Measurements from ENCODE around the gene KCNV2.

The KCNV2 gene

GRCh38 chr9:2679011-2679410, 38.3 kb upstream of the KCNV2 start:
- DNase-seq (ENCODE audit: extremely low read depth, low read depth), result no peak
- TF ChIP-seq, protein P1, sequence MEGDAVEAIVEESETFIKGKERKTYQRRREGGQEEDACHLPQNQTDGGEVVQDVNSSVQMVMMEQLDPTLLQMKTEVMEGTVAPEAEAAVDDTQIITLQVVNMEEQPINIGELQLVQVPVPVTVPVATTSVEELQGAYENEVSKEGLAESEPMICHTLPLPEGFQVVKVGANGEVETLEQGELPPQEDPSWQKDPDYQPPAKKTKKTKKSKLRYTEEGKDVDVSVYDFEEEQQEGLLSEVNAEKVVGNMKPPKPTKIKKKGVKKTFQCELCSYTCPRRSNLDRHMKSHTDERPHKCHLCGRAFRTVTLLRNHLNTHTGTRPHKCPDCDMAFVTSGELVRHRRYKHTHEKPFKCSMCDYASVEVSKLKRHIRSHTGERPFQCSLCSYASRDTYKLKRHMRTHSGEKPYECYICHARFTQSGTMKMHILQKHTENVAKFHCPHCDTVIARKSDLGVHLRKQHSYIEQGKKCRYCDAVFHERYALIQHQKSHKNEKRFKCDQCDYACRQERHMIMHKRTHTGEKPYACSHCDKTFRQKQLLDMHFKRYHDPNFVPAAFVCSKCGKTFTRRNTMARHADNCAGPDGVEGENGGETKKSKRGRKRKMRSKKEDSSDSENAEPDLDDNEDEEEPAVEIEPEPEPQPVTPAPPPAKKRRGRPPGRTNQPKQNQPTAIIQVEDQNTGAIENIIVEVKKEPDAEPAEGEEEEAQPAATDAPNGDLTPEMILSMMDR (IDR thresholded peaks at IDR 0.05; ENCODE audit: low read depth, low read length), result no peak

- TF ChIP-seq, protein P1 (IDR thresholded peaks at IDR 0.05; ENCODE audit: low read depth, low read length), result no peak
- no peak for DNase-seq (ENCODE audit: extremely low read depth, low read depth)
Measured at GRCh38 chr9:2681981-2682380, 35.3 kb upstream of the KCNV2 start.

DNA sequence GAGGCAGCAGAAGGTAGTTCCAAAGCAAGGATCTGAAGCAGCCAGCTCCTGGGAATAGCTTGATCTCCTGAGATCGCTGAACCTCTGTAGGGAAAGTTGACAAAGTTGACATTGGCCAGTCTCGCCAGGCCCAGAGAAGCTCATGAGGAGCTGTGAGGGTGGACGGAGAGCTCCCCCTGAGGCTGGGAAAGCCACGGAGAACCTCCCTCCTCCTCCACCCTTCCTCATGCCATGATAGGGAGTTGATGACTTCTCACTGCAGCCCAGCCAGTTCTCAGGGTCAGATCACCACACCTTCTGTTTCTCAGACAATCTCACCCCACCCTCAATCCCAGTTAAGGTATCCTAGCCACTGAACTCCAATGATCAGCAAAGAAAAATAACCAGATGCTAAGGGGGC, 30.4 kb upstream of the KCNV2 start:
- TF ChIP-seq, protein P1 (IDR thresholded peaks at IDR 0.05; ENCODE audit: low read depth, low read length), result no peak
- no peak for DNase-seq (ENCODE audit: extremely low read depth, low read depth)

DNA sequence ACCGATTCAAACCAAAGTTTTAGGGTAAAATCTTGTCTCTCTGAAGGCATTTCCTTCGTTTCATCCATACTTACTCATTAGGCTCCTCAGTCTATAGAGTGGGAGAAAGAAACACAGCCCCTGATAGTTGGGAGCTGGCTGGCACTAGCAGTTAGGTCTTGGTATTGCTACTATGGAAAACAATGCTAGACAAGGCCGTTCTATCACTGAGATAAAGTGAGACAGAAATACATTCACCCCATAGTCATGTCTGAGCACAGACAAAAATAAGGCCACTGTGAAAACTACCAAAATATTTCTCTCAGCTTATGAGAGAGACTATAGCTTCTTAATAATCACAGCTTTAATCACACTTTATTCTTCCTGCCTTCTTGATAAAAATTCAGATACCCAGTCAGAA, 28.7 kb upstream of the KCNV2 start:
- TF ChIP-seq, protein P1 (IDR thresholded peaks at IDR 0.05; ENCODE audit: low read depth, low read length), result no peak

DNA sequence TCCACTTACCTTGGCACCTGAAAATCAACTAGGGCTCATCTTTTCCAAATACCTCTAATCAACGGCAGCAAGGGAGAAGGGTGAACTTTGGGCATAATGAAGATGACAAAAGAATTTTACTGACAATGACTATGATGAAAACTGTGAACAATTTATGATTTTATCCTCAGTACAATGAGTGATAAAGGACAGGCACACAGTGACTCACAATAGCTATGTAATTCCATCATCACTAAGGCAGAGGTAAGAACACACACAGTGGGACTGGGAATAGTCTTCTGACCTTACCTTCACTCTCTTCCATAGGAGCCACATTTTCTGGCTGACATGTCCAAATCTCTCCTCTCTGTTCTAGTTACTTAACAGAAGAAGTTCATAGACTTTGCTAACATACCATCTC, 26.1 kb upstream of the KCNV2 start:
- TF ChIP-seq, protein P1 (IDR thresholded peaks at IDR 0.05; ENCODE audit: low read depth, low read length), result no peak
- no peak for DNase-seq (ENCODE audit: extremely low read depth, low read depth)

More for the DNA sequence above, 28.7 kb upstream of the KCNV2 start:
- DNase-seq (ENCODE audit: extremely low read depth, low read depth), result no peak

DNA sequence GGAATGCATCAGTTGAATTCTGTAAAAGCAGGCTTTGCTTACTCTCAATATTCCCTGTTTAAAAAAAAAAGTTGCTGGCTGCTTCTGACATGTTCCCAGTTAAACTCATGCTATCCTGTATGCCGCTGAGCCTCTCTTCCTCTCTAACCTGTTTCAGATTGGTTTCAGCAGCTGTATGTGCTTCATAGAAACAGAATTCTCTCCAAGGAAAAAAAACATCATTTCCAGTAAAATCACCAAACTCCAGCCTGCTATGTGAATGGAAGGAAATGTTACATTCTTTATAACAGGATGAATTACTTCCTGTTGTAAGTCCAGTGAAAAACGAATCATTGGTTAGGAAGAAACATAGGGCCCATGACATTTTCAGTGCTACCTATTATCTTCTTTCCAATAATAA, 25.7 kb upstream of the KCNV2 start:
- no peak for DNase-seq (ENCODE audit: extremely low read depth, low read depth)
- TF ChIP-seq, protein P1 (IDR thresholded peaks at IDR 0.05; ENCODE audit: low read depth, low read length), result no peak

- no peak for DNase-seq (ENCODE audit: extremely low read depth, low read depth)
- TF ChIP-seq, protein P1 (IDR thresholded peaks at IDR 0.05; ENCODE audit: low read depth, low read length), result no peak
Measured at GRCh38 chr9:2693056-2693455, 24.3 kb upstream of the KCNV2 start.

Measured in AG09319 (cell line).